Superior temporal gyrus (tissue), 1 donor: Measurements from ENCODE around the gene KANSL2.
"Not testable (repeated sequence)": the region's sequence is repeated elsewhere in the genome, so short reads cannot be mapped to it uniquely, and the experiment has no call there.

Source experiments
- DNase-seq: peaks from one replicate; pipeline ENCODE4 v3.0.0-alpha.2; 2016; ENCODE audit errors: extremely low spot score

Gene KANSL2

GRCh38 chr12:48681710-48682532, at the start of gene KANSL2:
Gene KANSL2, minus strand, starts transcription at chr12:48682238. Its CDS starts 606 bp downstream, at chr12:48681632.
- peak; percentile 100 for DNase-seq

DNA sequence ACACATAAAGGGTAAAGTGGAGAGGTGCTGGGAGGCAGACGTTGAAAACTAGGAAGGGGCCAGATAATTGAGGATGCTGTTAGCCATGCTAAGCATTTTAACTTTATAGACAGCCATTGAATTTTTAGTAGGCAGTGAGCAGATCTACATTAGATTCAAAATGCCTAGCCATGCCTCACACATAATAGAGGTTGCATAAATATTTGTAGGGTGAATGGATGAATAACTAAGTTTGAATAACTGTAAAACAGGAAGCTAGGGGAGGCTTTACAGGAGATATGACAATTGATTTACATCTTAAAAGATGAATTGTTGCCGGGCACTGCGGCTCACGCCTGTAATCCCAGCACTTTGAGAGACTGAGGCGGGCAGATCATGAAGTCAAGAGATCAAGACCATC, 46.8 kb upstream of the KANSL2 start:
- no peak for DNase-seq

DNA sequence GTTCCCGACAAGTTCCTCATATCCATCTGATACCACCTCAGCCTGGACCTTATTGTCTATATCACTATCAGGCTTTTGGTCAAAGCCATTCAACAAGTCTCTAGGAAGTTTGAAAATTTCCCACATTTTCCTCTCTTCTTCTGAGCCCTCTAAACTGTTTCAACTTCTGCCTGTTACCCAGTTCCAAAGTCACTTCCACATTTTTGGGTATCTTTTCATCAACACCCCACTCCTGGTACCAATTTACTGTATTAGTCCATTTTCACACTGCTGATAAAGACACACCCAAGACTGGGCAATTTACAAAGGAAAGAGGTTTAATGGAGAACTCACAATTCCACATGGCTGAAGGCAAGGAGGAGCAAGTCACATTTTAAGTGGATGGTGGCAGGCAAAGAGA, 38.7 kb upstream of the KANSL2 start:
- not testable (repeated sequence) for DNase-seq

DNA sequence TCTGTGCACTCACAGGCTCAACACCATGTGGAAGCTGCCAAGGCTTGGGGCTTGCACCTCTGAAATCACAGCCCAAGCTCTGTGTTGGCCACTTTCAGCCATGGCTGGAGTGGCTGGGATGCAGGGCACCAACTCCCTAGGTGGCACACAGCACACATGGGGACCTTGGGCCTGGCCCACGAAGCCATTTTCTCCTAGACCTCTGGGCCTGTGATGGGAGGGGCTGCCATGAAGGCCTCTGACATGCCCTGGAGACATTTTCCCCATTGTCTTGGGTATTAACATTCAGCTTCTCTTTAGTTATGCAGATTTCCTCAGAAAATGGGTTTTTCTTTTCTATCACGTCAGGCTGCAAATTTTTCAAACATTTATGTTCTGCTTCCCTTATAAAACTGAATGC, 38.1 kb upstream of the KANSL2 start:
- DNase-seq, result not testable (repeated sequence)

DNA sequence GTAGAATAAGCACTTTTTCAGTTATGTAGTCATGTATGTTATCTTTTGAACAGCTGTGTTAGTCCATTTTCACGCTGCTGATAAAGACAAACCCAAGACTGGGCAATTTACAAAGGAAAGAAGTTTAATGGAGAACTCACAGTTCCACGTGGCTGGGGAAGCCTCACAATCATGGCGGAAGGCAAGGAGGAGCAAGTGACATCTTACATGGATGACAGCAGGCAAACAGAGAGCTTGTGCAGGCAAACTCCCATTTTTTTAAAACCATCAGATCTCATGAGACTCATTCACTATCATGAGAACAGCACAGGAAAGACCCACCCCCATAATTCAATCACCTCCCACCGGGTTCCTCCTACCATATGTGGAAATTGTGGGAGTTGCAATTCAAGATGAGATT, 37.0 kb upstream of the KANSL2 start:
- not testable (repeated sequence) for DNase-seq

DNA sequence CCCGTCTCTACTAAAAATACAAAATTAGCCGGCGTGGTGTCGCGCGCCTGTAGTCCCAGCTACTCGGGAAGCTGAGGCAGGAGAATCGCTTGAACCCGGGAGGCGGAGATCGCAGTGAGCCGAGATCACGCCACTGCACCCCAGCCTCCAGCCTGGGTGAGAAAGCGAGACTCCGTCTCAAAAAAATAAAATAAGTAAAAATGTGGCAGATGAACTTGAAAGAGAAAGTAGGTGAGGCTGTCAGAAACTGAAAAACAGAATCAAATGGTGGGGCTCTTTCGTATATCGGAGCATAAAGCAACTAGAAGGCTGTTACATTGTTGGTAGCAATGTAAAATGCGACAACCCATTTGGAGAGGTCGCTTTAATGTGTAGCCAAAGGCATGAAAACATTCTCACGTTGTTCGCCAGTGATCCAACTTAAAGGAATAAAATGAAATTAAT, 35.2 kb upstream of the KANSL2 start:
- peak; percentile 32 for DNase-seq

- peak; percentile 99 for DNase-seq
These were observed 34.6 kb upstream of the KANSL2 start, which contains the start of gene CCNT1 for GRCh38 chr12:48716493-48717251. Gene CCNT1, minus strand, starts transcription at chr12:48716707. Its CDS starts 32 bp downstream, at chr12:48716675.

GRCh38 chr12:48716168-48716492, 34.1 kb upstream of the KANSL2 start:
- DNase-seq, result no peak

- no peak for DNase-seq
These were observed 30.2 kb upstream of the KANSL2 start for GRCh38 chr12:48712209-48712608.

- DNase-seq, result not testable (repeated sequence)
These were observed 16.8 kb upstream of the KANSL2 start for GRCh38 chr12:48698822-48699221.

DNA sequence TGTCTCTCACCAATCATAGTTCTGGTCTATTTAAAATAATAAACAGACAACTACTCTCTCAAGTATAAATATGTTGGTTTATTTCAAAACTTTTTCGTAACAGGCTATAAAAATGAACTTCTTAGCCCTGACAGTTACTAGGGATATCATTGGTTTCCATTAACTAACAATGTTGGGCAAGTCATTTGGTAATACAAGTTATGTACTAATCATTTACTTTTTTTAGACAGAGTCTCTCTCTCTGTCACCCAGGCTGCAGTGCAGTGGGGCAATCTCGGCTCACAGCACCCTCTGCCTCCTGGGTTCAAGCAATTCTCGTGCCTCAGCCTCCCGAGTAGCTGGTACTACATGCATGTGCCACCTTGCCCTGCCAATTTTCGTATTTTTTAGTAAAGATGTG, 14.6 kb upstream of the KANSL2 start:
- no peak for DNase-seq

GRCh38 chr12:48695859-48696258, 13.8 kb upstream of the KANSL2 start:
- DNase-seq, result no peak

- DNase-seq, result no peak
These were observed 12.0 kb upstream of the KANSL2 start for GRCh38 chr12:48694038-48694437.

DNA sequence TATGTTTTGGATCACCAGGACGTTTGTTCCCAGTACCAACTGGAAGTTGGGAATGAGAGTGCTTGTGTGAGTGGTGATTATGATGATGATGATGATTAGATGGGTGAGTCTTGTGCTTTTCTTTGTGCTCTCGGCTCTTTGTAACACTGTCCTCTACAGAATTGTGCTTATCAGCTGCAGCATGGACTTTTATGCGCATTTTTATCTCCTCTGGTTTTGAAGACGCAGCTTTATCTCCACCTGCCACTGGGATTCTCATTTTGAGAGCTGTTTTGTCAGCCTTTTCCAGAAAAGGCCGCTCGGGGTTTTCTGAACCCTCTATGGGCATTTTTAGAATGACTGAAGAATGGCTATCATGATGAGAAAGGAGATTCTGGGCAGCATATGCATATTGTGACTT, 11.5 kb upstream of the KANSL2 start:
- no peak for DNase-seq

- no peak for DNase-seq
These were observed 9.9 kb upstream of the KANSL2 start for GRCh38 chr12:48691826-48692487.

DNA sequence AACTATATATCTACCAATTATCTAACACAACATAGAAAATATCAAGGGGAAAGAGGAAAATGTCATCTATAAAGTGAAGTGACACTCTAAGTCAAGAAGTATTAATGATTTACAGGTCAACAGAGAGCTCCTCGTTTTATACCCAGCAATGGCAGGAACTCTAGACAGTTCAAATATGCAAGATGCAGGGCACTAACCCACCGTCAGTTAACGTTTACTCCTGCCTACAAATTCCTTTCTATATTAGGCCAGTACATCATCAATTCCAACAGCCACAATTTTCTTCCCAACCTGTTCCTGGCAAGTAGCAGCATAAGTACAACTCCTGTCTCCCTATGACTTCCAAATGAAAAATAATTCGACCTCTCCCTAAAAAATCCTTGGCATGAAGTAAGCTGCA, 9.0 kb upstream of the KANSL2 start:
- no peak for DNase-seq

DNA sequence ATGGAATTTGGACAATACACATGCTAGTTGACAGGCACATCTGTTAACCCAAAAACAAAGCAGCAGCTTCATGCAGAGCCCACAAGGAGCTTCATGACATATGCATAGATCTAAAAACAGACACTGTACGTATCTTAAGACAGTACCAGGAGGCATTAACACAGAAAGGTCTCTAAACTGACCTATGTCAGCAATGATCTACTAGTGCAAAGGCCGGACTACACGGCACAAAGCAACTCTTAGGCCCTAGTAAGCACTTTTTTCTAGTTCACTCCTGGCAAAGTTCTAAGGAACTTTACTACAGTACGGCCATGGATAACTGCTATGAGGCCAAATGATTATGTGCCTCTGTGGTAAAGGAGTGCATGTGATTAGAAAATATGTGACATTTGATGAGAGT, 8.4 kb upstream of the KANSL2 start:
- DNase-seq, result no peak

DNA sequence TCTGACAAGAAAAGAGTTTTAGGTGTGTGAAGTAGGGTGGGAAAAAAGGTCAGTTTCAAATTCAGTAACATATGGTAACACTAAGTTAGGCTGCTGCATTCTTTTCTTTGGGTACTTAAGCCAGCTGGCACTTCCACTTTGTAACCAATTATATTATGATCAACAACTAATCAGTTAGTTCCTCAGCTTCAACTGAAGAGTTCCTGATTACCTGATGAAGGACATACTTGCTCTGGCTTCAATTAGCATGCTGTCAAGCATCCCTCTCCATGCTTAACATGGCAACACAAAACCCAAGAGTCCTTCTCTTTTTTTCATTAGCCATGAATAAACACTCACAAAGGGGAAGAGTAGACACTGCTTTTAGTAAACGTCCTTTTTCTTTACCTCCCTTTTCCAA, 6.8 kb upstream of the KANSL2 start:
- DNase-seq, result no peak

DNA sequence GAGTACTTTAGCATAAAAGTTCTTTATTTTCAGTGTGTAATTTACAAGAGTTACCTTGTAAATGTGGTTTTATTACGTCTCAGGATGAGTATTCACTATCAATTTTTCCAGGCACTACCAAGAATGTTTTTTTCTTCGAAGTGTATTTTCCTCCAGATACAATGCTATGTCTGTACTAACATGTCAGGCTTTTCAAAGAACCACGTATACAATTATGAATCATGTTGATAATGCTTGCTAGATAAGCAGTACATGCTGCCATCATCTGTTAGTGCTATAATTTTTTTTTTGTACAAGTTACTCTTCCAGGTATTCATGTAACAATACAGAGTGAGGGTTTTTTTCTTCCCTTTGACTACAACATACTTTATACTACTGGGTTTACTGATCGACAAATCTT, 5.6 kb upstream of the KANSL2 start:
- no peak for DNase-seq

GRCh38 chr12:48686615-48687334, 4.7 kb upstream of the KANSL2 start:
- DNase-seq, result no peak

- no peak for DNase-seq
These were observed 4.1 kb upstream of the KANSL2 start for GRCh38 chr12:48686037-48686595.
